ENCODE results near the gene ARHGEF28.

- TF ChIP-seq ISL1 (CRISPR knock-in tag; IDR thresholded peaks at IDR 0.05), result no peak
- TF ChIP-seq POU6F1 (CRISPR knock-in tag; IDR thresholded peaks at IDR 0.05; ENCODE audit: borderline replicate concordance, low read depth), result no peak
- no peak for TF ChIP-seq ZC3H10 (CRISPR knock-in tag; IDR thresholded peaks at IDR 0.05)
- no peak for TF ChIP-seq ZFP3 (CRISPR knock-in tag; IDR thresholded peaks at IDR 0.05)
- TF ChIP-seq ARNTL (CRISPR knock-in tag; IDR thresholded peaks at IDR 0.05; ENCODE audit: borderline replicate concordance, low read depth), result no peak
- TF ChIP-seq ESRRG (CRISPR knock-in tag; IDR thresholded peaks at IDR 0.05), result no peak
- no peak for TF ChIP-seq TCF4 (CRISPR knock-in tag; IDR thresholded peaks at IDR 0.05; ENCODE audit: borderline replicate concordance)
- no peak for TF ChIP-seq PPARA (CRISPR knock-in tag; IDR thresholded peaks at IDR 0.05; ENCODE audit: borderline replicate concordance)
- TF ChIP-seq PATZ1 (CRISPR knock-in tag; IDR thresholded peaks at IDR 0.05; ENCODE audit: borderline replicate concordance), result no peak
- TF ChIP-seq ZNF565 (CRISPR knock-in tag; conservative IDR thresholded peaks at IDR 0.05; ENCODE audit: low read depth), result no peak
- no peak for TF ChIP-seq SNAI2 (CRISPR knock-in tag; IDR thresholded peaks at IDR 0.05)
- no peak for TF ChIP-seq CREB5 (CRISPR knock-in tag; IDR thresholded peaks at IDR 0.05; ENCODE audit: low read depth)
- TF ChIP-seq RARB (CRISPR knock-in tag; IDR thresholded peaks at IDR 0.05), result no peak
- no peak for TF ChIP-seq BACH2 (CRISPR knock-in tag; IDR thresholded peaks at IDR 0.05; ENCODE audit: borderline replicate concordance)
Measured at GRCh38 chr5:73892218-73892617, 266.2 kb downstream of the ARHGEF28 start.
